Measurements from ENCODE around the gene VPS25.

VPS25 gene

DNA sequence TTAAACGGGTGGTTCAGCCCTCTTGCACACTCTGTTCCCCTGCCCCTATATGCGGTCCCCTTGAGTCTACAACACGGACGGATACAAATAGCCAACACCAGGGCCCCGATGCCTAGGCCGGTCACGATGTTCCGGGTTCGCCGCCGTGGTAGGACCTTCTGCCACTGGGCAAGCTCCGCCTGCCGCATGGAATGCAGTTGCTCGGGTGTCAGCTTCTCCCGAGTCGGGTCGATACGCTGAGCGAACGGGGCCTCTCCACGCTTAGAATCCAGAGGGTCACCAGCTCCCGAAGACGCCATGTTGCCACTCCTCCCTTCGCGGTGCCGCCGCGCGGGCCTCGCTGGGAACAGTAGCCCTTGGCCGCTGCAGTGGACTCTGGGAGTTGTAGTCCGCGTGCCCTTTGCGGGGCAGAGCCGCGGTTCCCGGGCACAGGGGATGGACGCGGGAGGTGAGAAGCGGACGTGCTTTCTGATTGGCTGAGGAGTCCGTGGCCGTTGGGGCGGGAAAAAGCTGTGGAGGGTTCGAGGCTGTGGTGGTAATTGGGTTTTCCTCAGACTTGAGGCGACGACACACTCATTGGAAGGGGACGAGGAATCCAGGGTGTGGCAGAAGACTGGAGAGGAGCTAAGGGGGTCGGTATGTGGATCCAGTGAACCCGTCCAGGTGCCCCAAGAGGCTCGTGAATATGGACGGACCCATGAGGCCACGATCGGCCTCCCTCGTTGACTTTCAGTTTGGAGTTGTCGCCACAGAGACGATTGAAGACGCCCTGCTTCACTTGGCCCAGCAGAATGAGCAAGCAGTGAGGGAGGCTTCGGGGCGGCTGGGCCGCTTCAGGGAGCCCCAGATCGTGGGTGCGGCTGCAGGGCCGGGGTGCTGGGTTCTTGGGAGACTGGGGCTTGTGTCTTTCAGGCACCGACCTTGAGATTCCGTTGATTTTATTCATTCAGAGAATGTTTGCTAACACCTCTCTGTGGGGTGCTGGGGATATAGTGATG, 25.4 kb downstream of the VPS25 start, which contains the start of the genes CNTD1 and COA3 (continued):
- TF ChIP-seq, protein P1, sequence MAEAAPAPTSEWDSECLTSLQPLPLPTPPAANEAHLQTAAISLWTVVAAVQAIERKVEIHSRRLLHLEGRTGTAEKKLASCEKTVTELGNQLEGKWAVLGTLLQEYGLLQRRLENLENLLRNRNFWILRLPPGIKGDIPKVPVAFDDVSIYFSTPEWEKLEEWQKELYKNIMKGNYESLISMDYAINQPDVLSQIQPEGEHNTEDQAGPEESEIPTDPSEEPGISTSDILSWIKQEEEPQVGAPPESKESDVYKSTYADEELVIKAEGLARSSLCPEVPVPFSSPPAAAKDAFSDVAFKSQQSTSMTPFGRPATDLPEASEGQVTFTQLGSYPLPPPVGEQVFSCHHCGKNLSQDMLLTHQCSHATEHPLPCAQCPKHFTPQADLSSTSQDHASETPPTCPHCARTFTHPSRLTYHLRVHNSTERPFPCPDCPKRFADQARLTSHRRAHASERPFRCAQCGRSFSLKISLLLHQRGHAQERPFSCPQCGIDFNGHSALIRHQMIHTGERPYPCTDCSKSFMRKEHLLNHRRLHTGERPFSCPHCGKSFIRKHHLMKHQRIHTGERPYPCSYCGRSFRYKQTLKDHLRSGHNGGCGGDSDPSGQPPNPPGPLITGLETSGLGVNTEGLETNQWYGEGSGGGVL (tag by site-specific recombination; IDR thresholded peaks at IDR 0.05): peak; percentile 43; the same call in 1 of the 2 replicates
- TF ChIP-seq, protein P2, sequence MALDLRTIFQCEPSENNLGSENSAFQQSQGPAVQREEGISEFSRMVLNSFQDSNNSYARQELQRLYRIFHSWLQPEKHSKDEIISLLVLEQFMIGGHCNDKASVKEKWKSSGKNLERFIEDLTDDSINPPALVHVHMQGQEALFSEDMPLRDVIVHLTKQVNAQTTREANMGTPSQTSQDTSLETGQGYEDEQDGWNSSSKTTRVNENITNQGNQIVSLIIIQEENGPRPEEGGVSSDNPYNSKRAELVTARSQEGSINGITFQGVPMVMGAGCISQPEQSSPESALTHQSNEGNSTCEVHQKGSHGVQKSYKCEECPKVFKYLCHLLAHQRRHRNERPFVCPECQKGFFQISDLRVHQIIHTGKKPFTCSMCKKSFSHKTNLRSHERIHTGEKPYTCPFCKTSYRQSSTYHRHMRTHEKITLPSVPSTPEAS (tag by site-specific recombination; IDR thresholded peaks at IDR 0.05): 0 out of 2 replicates have a peak, but pooled peaks have one; percentile 26
- no peak for TF ChIP-seq ZNF510 (tag by site-specific recombination; IDR thresholded peaks at IDR 0.05; ENCODE audit: insufficient replicate concordance)
- TF ChIP-seq ZBTB7A (tag by site-specific recombination; IDR thresholded peaks at IDR 0.05; ENCODE audit: low read depth): no peak
- TF ChIP-seq ZNF16 (tag by site-specific recombination; IDR thresholded peaks at IDR 0.05; ENCODE audit: low read depth): no peak
- no peak for TF ChIP-seq ZNF791 (tag by site-specific recombination; IDR thresholded peaks at IDR 0.05)
- no peak for TF ChIP-seq ZNF571 (tag by site-specific recombination; IDR thresholded peaks at IDR 0.05)
- peak; percentile 85; the same call in 1 of the 2 replicates for TF ChIP-seq TRIM28 (IDR thresholded peaks at IDR 0.05; ENCODE audit: borderline replicate concordance, low read length)
- peak; percentile 85 for TF ChIP-seq ZNF2 (tag by site-specific recombination; IDR thresholded peaks at IDR 0.05)
- TF ChIP-seq BCL11A (tag by site-specific recombination; IDR thresholded peaks at IDR 0.05; ENCODE audit: low read depth): no peak
- 0 out of 2 replicates have a peak, but pooled peaks have one; percentile 34 for TF ChIP-seq RBAK (tag by site-specific recombination; IDR thresholded peaks at IDR 0.05)
- TF ChIP-seq PRDM1 (tag by site-specific recombination; IDR thresholded peaks at IDR 0.05): no peak
- TF ChIP-seq, protein P3, sequence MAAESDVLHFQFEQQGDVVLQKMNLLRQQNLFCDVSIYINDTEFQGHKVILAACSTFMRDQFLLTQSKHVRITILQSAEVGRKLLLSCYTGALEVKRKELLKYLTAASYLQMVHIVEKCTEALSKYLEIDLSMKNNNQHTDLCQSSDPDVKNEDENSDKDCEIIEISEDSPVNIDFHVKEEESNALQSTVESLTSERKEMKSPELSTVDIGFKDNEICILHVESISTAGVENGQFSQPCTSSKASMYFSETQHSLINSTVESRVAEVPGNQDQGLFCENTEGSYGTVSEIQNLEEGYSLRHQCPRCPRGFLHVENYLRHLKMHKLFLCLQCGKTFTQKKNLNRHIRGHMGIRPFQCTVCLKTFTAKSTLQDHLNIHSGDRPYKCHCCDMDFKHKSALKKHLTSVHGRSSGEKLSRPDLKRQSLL (tag by site-specific recombination; IDR thresholded peaks at IDR 0.05): no peak
- no peak for TF ChIP-seq OVOL3 (tag by site-specific recombination; IDR thresholded peaks at IDR 0.05)
- no peak for TF ChIP-seq ZNF776 (tag by site-specific recombination; IDR thresholded peaks at IDR 0.05; ENCODE audit: borderline replicate concordance)
- peak; percentile 69; the same call in 1 of the 2 replicates for TF ChIP-seq SP7 (tag by site-specific recombination; IDR thresholded peaks at IDR 0.05)
- TF ChIP-seq, protein P4, sequence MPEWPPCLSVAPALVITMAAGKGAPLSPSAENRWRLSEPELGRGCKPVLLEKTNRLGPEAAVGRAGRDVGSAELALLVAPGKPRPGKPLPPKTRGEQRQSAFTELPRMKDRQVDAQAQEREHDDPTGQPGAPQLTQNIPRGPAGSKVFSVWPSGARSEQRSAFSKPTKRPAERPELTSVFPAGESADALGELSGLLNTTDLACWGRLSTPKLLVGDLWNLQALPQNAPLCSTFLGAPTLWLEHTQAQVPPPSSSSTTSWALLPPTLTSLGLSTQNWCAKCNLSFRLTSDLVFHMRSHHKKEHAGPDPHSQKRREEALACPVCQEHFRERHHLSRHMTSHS (tag by site-specific recombination; IDR thresholded peaks at IDR 0.05): no peak; the same call in 1 of the 2 replicates
- peak; percentile 92 for TF ChIP-seq ZBTB48 (tag by site-specific recombination; IDR thresholded peaks at IDR 0.05)
- 0 out of 2 replicates have a peak, but pooled peaks have one; percentile 24 for TF ChIP-seq ZNF416 (tag by site-specific recombination; IDR thresholded peaks at IDR 0.05)
- TF ChIP-seq ZNF114 (tag by site-specific recombination; IDR thresholded peaks at IDR 0.05): no peak
- TF ChIP-seq, protein P5, sequence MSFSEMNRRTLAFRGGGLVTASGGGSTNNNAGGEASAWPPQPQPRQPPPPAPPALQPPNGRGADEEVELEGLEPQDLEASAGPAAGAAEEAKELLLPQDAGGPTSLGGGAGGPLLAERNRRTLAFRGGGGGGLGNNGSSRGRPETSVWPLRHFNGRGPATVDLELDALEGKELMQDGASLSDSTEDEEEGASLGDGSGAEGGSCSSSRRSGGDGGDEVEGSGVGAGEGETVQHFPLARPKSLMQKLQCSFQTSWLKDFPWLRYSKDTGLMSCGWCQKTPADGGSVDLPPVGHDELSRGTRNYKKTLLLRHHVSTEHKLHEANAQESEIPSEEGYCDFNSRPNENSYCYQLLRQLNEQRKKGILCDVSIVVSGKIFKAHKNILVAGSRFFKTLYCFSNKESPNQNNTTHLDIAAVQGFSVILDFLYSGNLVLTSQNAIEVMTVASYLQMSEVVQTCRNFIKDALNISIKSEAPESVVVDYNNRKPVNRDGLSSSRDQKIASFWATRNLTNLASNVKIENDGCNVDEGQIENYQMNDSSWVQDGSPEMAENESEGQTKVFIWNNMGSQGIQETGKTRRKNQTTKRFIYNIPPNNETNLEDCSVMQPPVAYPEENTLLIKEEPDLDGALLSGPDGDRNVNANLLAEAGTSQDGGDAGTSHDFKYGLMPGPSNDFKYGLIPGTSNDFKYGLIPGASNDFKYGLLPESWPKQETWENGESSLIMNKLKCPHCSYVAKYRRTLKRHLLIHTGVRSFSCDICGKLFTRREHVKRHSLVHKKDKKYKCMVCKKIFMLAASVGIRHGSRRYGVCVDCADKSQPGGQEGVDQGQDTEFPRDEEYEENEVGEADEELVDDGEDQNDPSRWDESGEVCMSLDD (tag by site-specific recombination; IDR thresholded peaks at IDR 0.05): no peak
- no peak; the same call in 1 of the 2 replicates for TF ChIP-seq ZNF785 (tag by site-specific recombination; IDR thresholded peaks at IDR 0.05)
- no peak for TF ChIP-seq ZNF544 (tag by site-specific recombination; IDR thresholded peaks at IDR 0.05)
- TF ChIP-seq, protein P6, sequence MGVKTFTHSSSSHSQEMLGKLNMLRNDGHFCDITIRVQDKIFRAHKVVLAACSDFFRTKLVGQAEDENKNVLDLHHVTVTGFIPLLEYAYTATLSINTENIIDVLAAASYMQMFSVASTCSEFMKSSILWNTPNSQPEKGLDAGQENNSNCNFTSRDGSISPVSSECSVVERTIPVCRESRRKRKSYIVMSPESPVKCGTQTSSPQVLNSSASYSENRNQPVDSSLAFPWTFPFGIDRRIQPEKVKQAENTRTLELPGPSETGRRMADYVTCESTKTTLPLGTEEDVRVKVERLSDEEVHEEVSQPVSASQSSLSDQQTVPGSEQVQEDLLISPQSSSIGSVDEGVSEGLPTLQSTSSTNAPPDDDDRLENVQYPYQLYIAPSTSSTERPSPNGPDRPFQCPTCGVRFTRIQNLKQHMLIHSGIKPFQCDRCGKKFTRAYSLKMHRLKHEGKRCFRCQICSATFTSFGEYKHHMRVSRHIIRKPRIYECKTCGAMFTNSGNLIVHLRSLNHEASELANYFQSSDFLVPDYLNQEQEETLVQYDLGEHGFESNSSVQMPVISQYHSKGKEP (tag by site-specific recombination; IDR thresholded peaks at IDR 0.05): no peak
- TF ChIP-seq ZNF239 (tag by site-specific recombination; IDR thresholded peaks at IDR 0.05): no peak
- peak; percentile 82 for TF ChIP-seq ZNF501 (tag by site-specific recombination; IDR thresholded peaks at IDR 0.05)
- TF ChIP-seq ZNF341 (tag by site-specific recombination; IDR thresholded peaks at IDR 0.05; ENCODE audit: low read depth): peak; percentile 58; the same call in 1 of the 2 replicates
- TF ChIP-seq ZNF366 (tag by site-specific recombination; conservative IDR thresholded peaks at IDR 0.05): 0 out of 2 replicates have a peak, but pooled peaks have one; percentile 55
